NB4 (cell line): Measurements from ENCODE around the gene TCF4.

Experiments
- DNase-seq: peaks from one replicate; pipeline ENCODE4 v3.0.0; 2010; ENCODE audit warnings: low read depth
- H3K4me3 ChIP-seq: one replicate; pipeline ENCODE4 v1.5.1; 2011; ENCODE audit warnings: mild to moderate bottlenecking, low read depth, low read length, moderate library complexity
- CTCF ChIP-seq: IDR thresholded peaks from one replicate; pipeline ENCODE4 v1.5.1; 2012; ENCODE audit warnings: low read depth, low read length
- MAX ChIP-seq: IDR thresholded peaks from 2 replicates; pipeline ENCODE4 v1.6.1; 2011; ENCODE audit warnings: low read depth, low read length
- MYC ChIP-seq: IDR thresholded peaks from 2 replicates; pipeline ENCODE4 v1.6.1; 2011; ENCODE audit warnings: low read depth, low read length
- POLR2A ChIP-seq: IDR thresholded peaks from 2 replicates; pipeline ENCODE4 v1.6.1; 2011; ENCODE audit warnings: mild to moderate bottlenecking; ENCODE audit not compliant: insufficient read length; ENCODE audit errors: extremely low read depth

Gene TCF4

GRCh38 chr18:55484773-55485172 lies 103.2 kb downstream of the TCF4 start:
- TF ChIP-seq CTCF: no peak
- no peak for TF ChIP-seq MYC
- no peak for TF ChIP-seq MAX
- no peak for TF ChIP-seq POLR2A
- DNase-seq: no peak
- H3K4me3 ChIP-seq: no peak overlapping the region

- no peak overlapping the region for H3K4me3 ChIP-seq
- no peak for TF ChIP-seq POLR2A
- no peak for TF ChIP-seq CTCF
- no peak for TF ChIP-seq MAX
- no peak for TF ChIP-seq MYC
- DNase-seq: no peak
These were observed 104.6 kb downstream of the TCF4 start for GRCh38 chr18:55483266-55483871.

- no peak for DNase-seq
- TF ChIP-seq CTCF (no peak), POLR2A (no peak), MAX (no peak), MYC (no peak)
These were observed 108.2 kb downstream of the TCF4 start for GRCh38 chr18:55479656-55480420.

GRCh38 chr18:55477860-55478581 lies 110.0 kb downstream of the TCF4 start:
- no peak for DNase-seq
- TF ChIP-seq MYC (no peak), MAX (no peak), POLR2A (no peak), CTCF (no peak)
- peak overlapping the region; percentile 56 for H3K4me3 ChIP-seq

More at GRCh38 chr18:55479656-55480420, 108.2 kb downstream of the TCF4 start:
- H3K4me3 ChIP-seq: no peak overlapping the region

GRCh38 chr18:55477499-55477859 lies 110.5 kb downstream of the TCF4 start:
- DNase-seq: peak; percentile 30
- TF ChIP-seq POLR2A (no peak), CTCF (no peak), MAX (no peak), MYC (no peak)
- peak overlapping the region; percentile 56 for H3K4me3 ChIP-seq
